ENCODE measurements around the gene AOC2. TPM values are rescaled to one million over a fixed set of nuclear protein-coding genes. Genes with fewer than 3 reads are reported as not detected.
"Not testable (repeated sequence)": the region's sequence is repeated elsewhere in the genome, so short reads cannot be mapped to it uniquely, and the experiment has no call there.

Gene AOC2
- total and polyA plus RNA-seq, 2 donors: 0.28 to 1.1 TPM

DNA sequence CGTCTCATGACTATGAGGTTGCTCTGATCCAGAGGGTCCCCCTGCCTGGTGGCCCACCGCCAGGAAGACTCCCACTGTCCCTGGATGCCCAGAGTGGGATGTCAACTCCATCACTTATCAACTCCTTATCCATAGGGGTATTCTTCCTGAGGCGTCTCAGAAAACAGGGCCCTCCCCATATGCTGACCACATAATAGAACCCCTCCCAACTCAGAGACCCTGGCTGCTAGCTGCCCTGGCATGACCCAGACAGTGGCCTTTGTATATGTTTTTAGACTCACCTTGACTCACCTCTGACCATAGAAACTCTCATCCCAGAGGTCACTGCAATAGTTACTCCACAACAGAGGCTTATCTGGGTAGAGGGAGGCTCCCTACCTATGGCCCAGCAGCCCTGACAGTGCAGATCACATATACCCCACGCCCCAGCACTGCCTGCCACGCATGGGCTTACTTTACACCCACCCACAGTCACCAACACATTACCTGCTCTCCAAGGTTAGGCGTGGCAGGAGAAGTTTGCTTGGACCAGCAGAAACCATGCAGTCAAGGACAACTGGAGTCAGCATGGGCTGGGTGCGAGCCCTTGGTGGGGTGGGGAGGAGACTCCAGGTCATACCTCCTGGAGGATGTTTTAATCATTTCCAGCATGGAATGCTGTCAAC, 53.9 kb downstream of the AOC2 start:
- no peak overlapping the region for H3K4me3 ChIP-seq (ENCODE audit: low read length in 2 of 2)
- no peaks in the 10 kb centered on the region for H3K27me3 ChIP-seq (ENCODE audit: control insufficient read depth in 2 of 2, insufficient read depth in 1 of 2, low read length in 1 of 2)
- 94% methylated on average over 7 of the region's 7 CpGs for WGBS
- no peaks in the 10 kb centered on the region for H3K36me3 ChIP-seq (ENCODE audit: control insufficient read depth in 2 of 2, insufficient read depth in 2 of 2, low read length in 1 of 2)
- DNase-seq (ENCODE audit: low read depth in 6 of 9, low spot score in 9 of 9): no peak
- H3K9me3 ChIP-seq (ENCODE audit: control insufficient read depth in 2 of 2, insufficient read depth in 1 of 2, low read length in 1 of 2): no peaks in the 10 kb centered on the region
- no peaks in the 10 kb centered on the region for H3K4me1 ChIP-seq (ENCODE audit: control insufficient read depth in 2 of 2, insufficient read depth in 2 of 2, low read length in 2 of 2)
- no peak overlapping the region for H3K27ac ChIP-seq (ENCODE audit: low read depth in 1 of 2, low read length in 1 of 2)

DNA sequence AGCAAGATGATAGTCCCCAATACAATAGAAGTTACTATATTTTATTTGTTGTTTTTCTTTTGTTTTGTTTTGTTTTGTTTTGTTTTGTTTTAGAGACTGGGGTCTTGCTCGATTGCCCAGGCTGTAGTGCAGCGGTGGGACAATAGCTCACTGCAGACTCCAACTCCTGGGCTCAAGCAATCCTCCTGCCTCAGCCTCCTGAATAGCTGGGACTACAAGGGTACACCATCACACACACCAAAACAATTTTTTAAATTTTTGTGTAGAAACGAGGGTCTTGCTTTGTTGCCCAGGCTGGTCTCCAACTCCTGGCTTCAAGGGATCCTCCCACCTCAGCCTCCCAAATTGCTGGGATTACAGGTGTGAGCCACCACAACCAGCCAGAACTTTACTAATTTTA, 55.6 kb downstream of the AOC2 start:
- H3K4me3 ChIP-seq (ENCODE audit: low read length in 2 of 2); H3K9me3 ChIP-seq (ENCODE audit: control insufficient read depth in 2 of 2, insufficient read depth in 1 of 2, low read length in 1 of 2); H3K27ac ChIP-seq (ENCODE audit: low read depth in 1 of 2, low read length in 1 of 2); H3K27me3 ChIP-seq (ENCODE audit: control insufficient read depth in 2 of 2, insufficient read depth in 1 of 2, low read length in 1 of 2); H3K4me1 ChIP-seq (ENCODE audit: control insufficient read depth in 2 of 2, insufficient read depth in 2 of 2, low read length in 2 of 2); DNase-seq (ENCODE audit: low read depth in 6 of 9, low spot score in 9 of 9); H3K36me3 ChIP-seq (ENCODE audit: control insufficient read depth in 2 of 2, insufficient read depth in 2 of 2, low read length in 1 of 2): not testable (repeated sequence)
- WGBS: 94% methylated on average over 3 of the region's 3 CpGs

Other genes with a start within 250 kb of the AOC2 start
- gene RETREG3, start 235.2 kb upstream of the AOC2 start, total RNA-seq: 40.0 TPM
- gene RETREG3, start 235.2 kb upstream of the AOC2 start, polyA plus RNA-seq: 33.7 TPM
- 24.1 TPM for gene TUBG1, start 234.9 kb upstream of the AOC2 start, total RNA-seq
- 11.4 TPM for gene TUBG1, start 234.9 kb upstream of the AOC2 start, polyA plus RNA-seq
- gene TUBG2, start 185.3 kb upstream of the AOC2 start, total RNA-seq: 3.0 TPM
- 11.3 TPM for gene TUBG2, start 185.3 kb upstream of the AOC2 start, polyA plus RNA-seq
- gene PLEKHH3, start 167.6 kb upstream of the AOC2 start, total RNA-seq: 8.2 TPM
- gene PLEKHH3, start 167.6 kb upstream of the AOC2 start, polyA plus RNA-seq: 20.3 TPM
- gene CCR10, start 162.7 kb upstream of the AOC2 start, total RNA-seq: 0.80 TPM
- gene CCR10, start 162.7 kb upstream of the AOC2 start, polyA plus RNA-seq: 1.2 TPM
- 0.76 TPM for gene CNTNAP1, start 162.0 kb upstream of the AOC2 start, total RNA-seq
- gene CNTNAP1, start 162.0 kb upstream of the AOC2 start, polyA plus RNA-seq: 2.1 TPM
- 18.5 TPM for gene EZH1, start 99.5 kb upstream of the AOC2 start, total RNA-seq
- gene EZH1, start 99.5 kb upstream of the AOC2 start, polyA plus RNA-seq: 38.8 TPM
- 8.4 TPM for gene RAMP2, start 83.4 kb upstream of the AOC2 start, total RNA-seq
- 22.1 TPM for gene RAMP2, start 83.4 kb upstream of the AOC2 start, polyA plus RNA-seq
- 75.0 TPM for gene VPS25, start 71.1 kb upstream of the AOC2 start, total RNA-seq
- 58.3 TPM for gene VPS25, start 71.1 kb upstream of the AOC2 start, polyA plus RNA-seq
- gene WNK4, start 64.0 kb upstream of the AOC2 start, total RNA-seq: 0.05 TPM
- gene WNK4, start 64.0 kb upstream of the AOC2 start, polyA plus RNA-seq: 0.11 TPM
- gene COA3, start 45.9 kb upstream of the AOC2 start, total RNA-seq: 72.4 TPM
- gene COA3, start 45.9 kb upstream of the AOC2 start, polyA plus RNA-seq: 95.5 TPM
- gene CNTD1, start 45.7 kb upstream of the AOC2 start, total RNA-seq: 0.09 TPM
- gene CNTD1, start 45.7 kb upstream of the AOC2 start, polyA plus RNA-seq: 0.32 TPM
- 67.0 TPM for gene BECN1, start 20.3 kb upstream of the AOC2 start, total RNA-seq
- 79.5 TPM for gene BECN1, start 20.3 kb upstream of the AOC2 start, polyA plus RNA-seq
- gene PSME3, start 11.2 kb upstream of the AOC2 start, total RNA-seq: 43.9 TPM
- gene PSME3, start 11.2 kb upstream of the AOC2 start, polyA plus RNA-seq: 35.0 TPM
- gene AOC3, start 6.6 kb downstream of the AOC2 start, total RNA-seq: 1.2 TPM
- 16.0 TPM for gene AOC3, start 6.6 kb downstream of the AOC2 start, polyA plus RNA-seq
- gene G6PC1, start 56.2 kb downstream of the AOC2 start, total RNA-seq: 0.05 TPM
- gene G6PC1, start 56.2 kb downstream of the AOC2 start, polyA plus RNA-seq: 0.07 TPM
- 34.2 TPM for gene AARSD1, start 119.9 kb downstream of the AOC2 start, total RNA-seq
- 42.5 TPM for gene AARSD1, start 119.9 kb downstream of the AOC2 start, polyA plus RNA-seq
- gene PTGES3L, start 135.5 kb downstream of the AOC2 start, total RNA-seq: 0.76 TPM
- gene PTGES3L, start 135.5 kb downstream of the AOC2 start, polyA plus RNA-seq: 1.1 TPM
- gene RUNDC1, start 136.0 kb downstream of the AOC2 start, total RNA-seq: 7.1 TPM
- gene RUNDC1, start 136.0 kb downstream of the AOC2 start, polyA plus RNA-seq: 8.8 TPM
- 2,182 TPM for gene RPL27, start 153.8 kb downstream of the AOC2 start, total RNA-seq
- 4,515 TPM for gene RPL27, start 153.8 kb downstream of the AOC2 start, polyA plus RNA-seq
- 53.1 TPM for gene IFI35, start 162.2 kb downstream of the AOC2 start, total RNA-seq
- 47.6 TPM for gene IFI35, start 162.2 kb downstream of the AOC2 start, polyA plus RNA-seq
- gene VAT1, start 177.8 kb downstream of the AOC2 start, total RNA-seq: 46.8 TPM
- gene VAT1, start 177.8 kb downstream of the AOC2 start, polyA plus RNA-seq: 51.7 TPM
- gene RND2, start 180.7 kb downstream of the AOC2 start, total RNA-seq: 0.42 TPM
- gene RND2, start 180.7 kb downstream of the AOC2 start, polyA plus RNA-seq: 0.41 TPM

Data from thymus (tissue), 11 donors.